D721Med (cell line): ENCODE results near the gene SCP2.

Source experiments
- DNase-seq: peaks from one replicate; pipeline ENCODE4 v3.0.0; 2011; ENCODE audit warnings: low spot score; ENCODE audit not compliant: insufficient read length
- FAIRE-seq: peaks from 2 replicates; lab custom pipeline; 2011; peaks lifted over from hg19 to GRCh38; lab: Jason Lieb, UNC
- TF ChIP-seq, protein P1 (sequence below): IDR thresholded peaks from 2 replicates; pipeline ENCODE4 v1.5.1; 2012; ENCODE audit warnings: mild to moderate bottlenecking, control low read depth; ENCODE audit not compliant: insufficient read depth; ENCODE audit errors: missing control alignments

SCP2 gene

DNA sequence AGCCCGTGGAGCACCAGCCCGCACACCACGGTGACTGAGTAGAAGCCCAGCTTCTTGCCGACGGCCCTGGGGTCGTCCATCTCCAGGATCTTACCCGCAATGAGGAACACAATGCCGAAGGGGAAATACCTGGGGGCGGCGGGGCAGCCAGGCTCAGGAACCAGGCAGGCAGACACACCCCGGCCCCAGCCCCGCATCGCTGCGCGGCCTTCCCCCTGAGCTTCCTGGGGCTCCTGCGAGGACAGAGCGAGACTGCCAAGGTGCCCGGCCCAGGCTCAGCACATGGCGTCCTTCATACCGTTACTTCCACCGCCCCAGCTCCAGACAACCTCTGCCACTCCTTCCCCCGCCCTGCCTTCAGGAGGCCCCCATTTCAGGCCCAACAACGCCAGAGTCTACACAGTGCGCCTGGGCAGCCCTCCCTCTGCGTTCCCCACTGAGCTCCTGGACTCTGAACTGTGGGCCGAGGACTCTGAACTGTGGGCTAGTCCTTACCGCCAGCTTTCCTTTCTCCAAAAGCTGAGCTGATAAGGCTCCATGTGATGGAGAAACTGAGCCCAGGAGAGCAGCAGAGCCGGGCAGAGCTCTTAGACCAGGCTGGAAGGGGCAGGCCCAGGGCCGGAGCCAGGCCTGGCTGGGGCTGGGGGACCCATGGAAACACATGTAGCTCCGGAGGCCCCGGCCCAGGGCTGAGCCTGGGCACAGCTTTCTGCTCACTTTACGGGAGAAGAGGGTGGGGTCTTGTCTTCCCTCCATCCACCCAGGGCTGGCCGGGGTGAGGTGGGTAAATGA is 165.8 kb downstream of the SCP2 start:
- FAIRE-seq = no peak
- TF ChIP-seq, protein P1, sequence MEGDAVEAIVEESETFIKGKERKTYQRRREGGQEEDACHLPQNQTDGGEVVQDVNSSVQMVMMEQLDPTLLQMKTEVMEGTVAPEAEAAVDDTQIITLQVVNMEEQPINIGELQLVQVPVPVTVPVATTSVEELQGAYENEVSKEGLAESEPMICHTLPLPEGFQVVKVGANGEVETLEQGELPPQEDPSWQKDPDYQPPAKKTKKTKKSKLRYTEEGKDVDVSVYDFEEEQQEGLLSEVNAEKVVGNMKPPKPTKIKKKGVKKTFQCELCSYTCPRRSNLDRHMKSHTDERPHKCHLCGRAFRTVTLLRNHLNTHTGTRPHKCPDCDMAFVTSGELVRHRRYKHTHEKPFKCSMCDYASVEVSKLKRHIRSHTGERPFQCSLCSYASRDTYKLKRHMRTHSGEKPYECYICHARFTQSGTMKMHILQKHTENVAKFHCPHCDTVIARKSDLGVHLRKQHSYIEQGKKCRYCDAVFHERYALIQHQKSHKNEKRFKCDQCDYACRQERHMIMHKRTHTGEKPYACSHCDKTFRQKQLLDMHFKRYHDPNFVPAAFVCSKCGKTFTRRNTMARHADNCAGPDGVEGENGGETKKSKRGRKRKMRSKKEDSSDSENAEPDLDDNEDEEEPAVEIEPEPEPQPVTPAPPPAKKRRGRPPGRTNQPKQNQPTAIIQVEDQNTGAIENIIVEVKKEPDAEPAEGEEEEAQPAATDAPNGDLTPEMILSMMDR = no peak
- DNase-seq = no peak

DNA sequence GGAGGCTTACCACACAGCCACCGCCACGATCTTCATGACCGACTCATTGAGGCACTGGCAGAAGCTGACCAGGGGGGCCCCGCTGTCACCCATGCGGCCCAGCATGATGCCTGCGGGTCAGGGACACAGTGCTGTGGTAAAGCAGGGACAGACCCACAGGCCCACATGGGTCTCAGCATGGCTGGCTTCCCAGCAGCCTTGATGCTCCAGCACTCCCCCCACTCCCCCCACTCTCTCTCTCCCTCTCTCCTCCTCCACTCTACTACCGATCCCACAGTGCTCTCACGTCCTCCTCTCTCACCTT is 166.3 kb downstream of the SCP2 start:
- TF ChIP-seq, protein P1 = no peak
- no peak for DNase-seq
- FAIRE-seq = no peak

DNA sequence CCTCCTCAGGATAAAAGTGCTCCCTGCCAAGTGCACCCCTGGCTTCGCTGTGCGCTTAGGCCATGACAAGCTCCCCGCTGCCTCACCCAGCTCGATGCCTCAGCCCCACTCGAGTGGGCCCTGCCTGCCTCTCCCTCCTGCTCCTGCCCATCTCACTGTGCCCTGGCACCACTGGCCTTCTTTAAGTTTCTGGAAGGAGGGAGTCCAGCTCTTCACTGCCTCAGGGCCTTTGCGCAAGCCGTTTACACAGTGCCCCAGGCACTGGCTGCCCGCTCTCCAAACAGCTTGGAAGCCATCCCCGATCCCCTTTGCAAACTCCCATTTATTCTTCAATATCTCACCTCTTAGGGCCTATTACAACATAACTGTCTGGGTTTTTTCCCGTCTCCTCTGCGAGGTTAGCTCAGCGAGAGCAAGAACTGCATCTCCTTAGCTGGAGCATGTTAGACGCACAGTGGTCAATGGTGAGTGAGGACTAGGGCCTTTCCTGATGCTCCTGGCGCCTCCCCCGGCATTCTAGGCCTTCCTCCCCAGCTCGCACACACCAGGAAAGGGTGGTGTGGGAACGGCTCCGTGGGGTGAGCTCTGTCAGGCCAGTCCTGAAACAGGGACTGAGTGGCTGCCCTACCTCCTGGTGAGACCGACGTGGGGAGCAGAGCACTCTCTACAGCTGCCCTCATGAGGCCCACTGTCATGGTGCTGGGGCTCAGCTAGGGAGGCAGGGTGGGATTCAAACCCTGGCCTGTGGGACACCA is 166.9 kb downstream of the SCP2 start:
- TF ChIP-seq, protein P1 = no peak
- no peak for FAIRE-seq
- DNase-seq = no peak

DNA sequence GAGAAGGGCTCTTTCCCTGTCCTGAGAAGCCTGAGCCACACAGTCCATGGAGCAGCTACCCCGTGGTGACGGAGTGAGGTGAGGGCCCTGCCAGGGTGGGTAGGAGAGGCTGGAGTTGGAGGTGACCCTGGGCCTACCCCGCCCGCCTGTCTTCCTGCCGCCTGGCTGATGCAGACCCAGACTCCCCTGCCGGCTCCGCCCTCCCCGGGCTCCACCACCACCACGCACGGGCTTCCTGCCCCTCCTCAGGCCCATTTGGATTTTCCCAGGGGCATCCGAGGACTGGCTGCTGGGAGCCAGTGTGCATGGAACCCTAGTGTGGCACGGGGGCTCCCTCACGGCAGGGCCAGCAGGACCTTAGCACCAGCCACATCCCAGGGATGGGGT is 167.4 kb downstream of the SCP2 start:
- FAIRE-seq = no peak
- TF ChIP-seq, protein P1 = no peak
- no peak for DNase-seq
